IPS-18a (cell line): ENCODE measurements around the gene TRRAP.

Experiments used
- H3K27ac ChIP-seq: one replicate; pipeline ENCODE4 v1.5.1; 2013; ENCODE audit warnings: low read length
- H3K27me3 ChIP-seq: one replicate; pipeline ENCODE4 v1.6.1; 2013; ENCODE audit warnings: mild to moderate bottlenecking, low read length; ENCODE audit not compliant: control insufficient read depth, insufficient read depth
- H3K36me3 ChIP-seq: one replicate; pipeline ENCODE4 v1.6.1; 2013; ENCODE audit warnings: low read depth, low read length; ENCODE audit not compliant: control insufficient read depth
- H3K4me1 ChIP-seq: one replicate; pipeline ENCODE4 v1.6.1; 2013; ENCODE audit warnings: low read depth, low read length; ENCODE audit not compliant: control insufficient read depth
- H3K4me3 ChIP-seq: one replicate; pipeline ENCODE4 v1.5.1; 2013; ENCODE audit warnings: low read length
- H3K9ac ChIP-seq: one replicate; pipeline ENCODE4 v1.6.1; 2013; ENCODE audit warnings: mild to moderate bottlenecking, low read length, moderate library complexity
- H3K9me3 ChIP-seq: one replicate; pipeline ENCODE4 v1.6.1; 2013; ENCODE audit warnings: low read depth, low read length; ENCODE audit not compliant: control insufficient read depth

TRRAP gene

DNA sequence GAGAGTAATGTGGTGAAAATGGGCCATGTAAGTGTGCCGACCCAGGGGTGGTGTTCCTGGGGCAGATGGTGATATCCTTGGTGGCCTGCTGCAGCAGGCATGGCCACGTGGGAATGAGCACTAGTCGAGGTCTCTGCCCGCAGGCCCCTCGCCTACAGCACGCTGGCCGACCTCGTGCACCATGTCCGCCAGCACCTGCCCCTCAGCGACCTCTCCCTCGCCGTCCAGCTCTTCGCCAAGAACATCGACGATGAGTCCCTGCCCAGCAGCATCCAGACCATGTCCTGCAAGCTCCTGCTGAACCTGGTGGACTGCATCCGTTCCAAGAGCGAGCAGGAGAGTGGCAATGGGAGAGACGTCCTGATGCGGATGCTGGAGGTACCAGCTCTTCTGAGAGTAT lies 30.3 kb downstream of the TRRAP start:
- H3K4me3 ChIP-seq = no peak overlapping the region
- no peaks in the 10 kb centered on the region for H3K4me1 ChIP-seq
- no peak overlapping the region for H3K9ac ChIP-seq
- H3K27me3 ChIP-seq = no peaks in the 10 kb centered on the region
- no peak overlapping the region for H3K27ac ChIP-seq
- peaks cover 86% of the 10 kb centered on the region for H3K36me3 ChIP-seq
- no peaks in the 10 kb centered on the region for H3K9me3 ChIP-seq

DNA sequence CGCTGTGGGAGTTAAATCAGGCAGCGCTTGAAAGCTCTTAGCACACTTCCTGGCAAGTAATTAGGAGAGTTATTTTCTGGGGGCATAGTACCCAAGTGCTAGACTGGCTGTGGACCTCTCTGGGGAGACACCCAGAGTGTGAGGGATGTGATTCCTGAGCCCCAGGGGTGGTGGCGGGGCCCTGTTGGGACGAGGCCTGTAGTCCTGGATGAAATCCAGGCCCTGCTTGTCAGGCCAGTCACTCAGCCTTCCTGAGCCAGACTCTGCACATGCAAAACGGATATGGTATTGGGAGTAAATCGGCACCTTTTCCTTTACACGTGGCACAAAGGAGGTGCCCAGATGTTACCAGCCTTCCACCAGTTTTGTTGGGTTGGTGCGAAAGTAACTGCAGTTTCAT lies 31.2 kb downstream of the TRRAP start:
- Histone ChIP-seq H3K36me3 (peaks cover 83% of the 10 kb centered on the region), H3K27ac (no peak overlapping the region)

DNA sequence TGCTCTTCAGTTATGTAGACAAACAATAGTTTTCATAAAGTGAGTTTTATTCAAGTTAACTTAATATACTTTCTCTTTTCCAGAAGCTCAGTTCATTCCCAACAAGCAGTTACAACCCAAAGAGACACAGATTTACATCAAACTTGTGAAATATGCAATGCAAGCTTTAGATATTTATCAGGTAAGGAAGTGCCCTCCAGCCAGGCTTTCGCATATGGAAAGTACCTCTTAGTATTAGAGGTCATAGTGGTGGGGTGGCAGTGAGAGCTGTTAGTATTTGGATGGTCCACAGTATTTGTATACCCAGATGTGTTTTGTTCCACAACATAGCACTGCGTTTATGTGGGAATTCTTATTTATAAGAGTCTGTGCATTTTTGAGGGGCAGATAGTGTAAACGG lies 32.1 kb downstream of the TRRAP start:
- Histone ChIP-seq H3K36me3 (peaks cover 78% of the 10 kb centered on the region), H3K9me3 (no peaks in the 10 kb centered on the region), H3K4me3 (no peak overlapping the region), H3K9ac (no peak overlapping the region), H3K27ac (no peak overlapping the region), H3K27me3 (no peaks in the 10 kb centered on the region), H3K4me1 (no peaks in the 10 kb centered on the region)

More for the DNA sequence above, 31.2 kb downstream of the TRRAP start:
- no peaks in the 10 kb centered on the region for H3K4me1 ChIP-seq
- no peaks in the 10 kb centered on the region for H3K9me3 ChIP-seq
- no peaks in the 10 kb centered on the region for H3K27me3 ChIP-seq
- no peak overlapping the region for H3K4me3 ChIP-seq
- H3K9ac ChIP-seq = no peak overlapping the region

DNA sequence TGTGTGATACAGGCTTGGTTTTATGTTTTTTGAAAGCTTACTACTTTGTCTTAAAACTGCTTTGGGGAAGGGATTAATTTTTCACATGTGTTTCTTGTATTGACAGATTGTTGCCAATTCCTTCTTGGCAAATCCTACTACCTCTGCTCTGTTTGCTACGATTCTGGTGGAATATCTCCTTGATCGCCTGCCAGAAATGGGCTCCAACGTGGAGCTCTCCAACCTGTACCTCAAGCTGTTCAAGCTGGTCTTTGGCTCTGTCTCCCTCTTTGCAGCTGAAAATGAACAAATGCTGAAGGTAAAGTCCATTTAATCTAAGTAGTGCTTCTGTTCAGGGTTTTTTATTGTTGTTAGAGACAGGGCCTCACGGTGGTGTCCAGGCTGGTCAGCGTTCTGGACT lies 33.6 kb downstream of the TRRAP start:
- Histone ChIP-seq H3K9ac (no peak overlapping the region), H3K27me3 (no peaks in the 10 kb centered on the region), H3K36me3 (peaks cover 79% of the 10 kb centered on the region), H3K4me1 (no peaks in the 10 kb centered on the region), H3K4me3 (no peak overlapping the region), H3K9me3 (no peaks in the 10 kb centered on the region), H3K27ac (no peak overlapping the region)

DNA sequence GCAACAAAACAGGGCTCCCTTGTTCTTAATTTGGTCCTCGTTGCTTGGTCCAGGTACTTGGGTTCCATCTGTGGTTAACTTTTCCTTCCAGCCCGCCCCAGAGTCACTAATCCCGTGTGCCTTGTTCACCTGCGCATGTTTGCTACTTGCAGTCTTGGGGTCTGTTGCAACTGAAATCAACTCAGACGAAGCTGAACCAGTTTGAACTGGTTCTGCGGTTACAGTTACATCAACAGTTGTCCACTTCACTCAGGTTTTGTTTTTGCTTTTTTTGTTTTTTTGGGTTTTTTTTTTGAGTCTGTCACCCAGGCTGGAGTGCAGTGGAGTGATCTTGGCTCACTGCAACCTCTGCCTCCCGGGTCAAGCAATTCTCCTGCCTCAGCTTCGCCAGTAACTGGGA lies 34.7 kb downstream of the TRRAP start:
- H3K4me3 ChIP-seq = no peak overlapping the region
- H3K27ac ChIP-seq = no peak overlapping the region
- H3K4me1 ChIP-seq = no peaks in the 10 kb centered on the region
- H3K36me3 ChIP-seq = peaks cover 87% of the 10 kb centered on the region
- no peaks in the 10 kb centered on the region for H3K9me3 ChIP-seq
- H3K9ac ChIP-seq = no peak overlapping the region
- H3K27me3 ChIP-seq = no peaks in the 10 kb centered on the region

DNA sequence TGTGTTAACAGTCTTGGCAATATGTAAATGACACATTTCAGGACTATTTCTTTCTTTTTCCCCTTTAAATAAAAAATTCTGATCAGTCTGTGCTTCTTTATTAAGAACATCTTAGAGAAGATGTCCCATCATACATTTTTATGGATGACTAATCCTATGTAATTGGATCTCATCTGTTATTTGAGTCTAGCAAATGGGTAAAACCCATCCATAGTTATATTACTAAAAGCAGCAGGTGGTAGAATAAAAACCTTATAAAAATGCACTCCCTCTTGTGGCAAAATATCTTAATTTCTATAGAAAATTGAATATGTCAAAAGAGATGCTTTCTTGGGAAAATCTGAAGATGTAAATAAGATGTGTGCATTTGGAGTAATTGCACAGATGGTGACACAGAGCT lies 35.3 kb downstream of the TRRAP start:
- Histone ChIP-seq H3K4me3 (no peak overlapping the region), H3K27me3 (no peaks in the 10 kb centered on the region), H3K27ac (no peak overlapping the region), H3K9me3 (no peaks in the 10 kb centered on the region), H3K36me3 (peaks cover 86% of the 10 kb centered on the region), H3K4me1 (no peaks in the 10 kb centered on the region), H3K9ac (no peak overlapping the region)

DNA sequence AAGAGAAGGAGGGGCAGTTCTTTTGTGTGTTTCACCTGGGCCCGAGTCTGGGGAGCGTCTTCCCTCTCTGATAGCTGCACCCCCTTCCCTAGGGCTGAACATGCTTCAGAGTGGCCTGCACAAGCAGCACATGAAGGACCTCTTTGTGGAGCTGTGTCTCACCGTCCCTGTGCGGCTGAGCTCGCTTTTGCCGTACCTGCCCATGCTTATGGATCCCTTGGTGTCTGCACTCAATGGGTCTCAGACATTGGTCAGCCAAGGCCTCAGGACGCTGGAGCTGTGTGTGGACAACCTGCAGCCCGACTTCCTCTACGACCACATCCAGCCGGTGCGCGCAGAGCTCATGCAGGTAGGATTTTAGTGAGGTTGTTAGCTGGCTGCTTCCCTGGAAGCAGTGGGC lies 39.0 kb downstream of the TRRAP start:
- Histone ChIP-seq H3K36me3 (peaks cover 81% of the 10 kb centered on the region), H3K9ac (no peak overlapping the region), H3K4me3 (no peak overlapping the region), H3K27ac (no peak overlapping the region), H3K9me3 (no peaks in the 10 kb centered on the region), H3K4me1 (no peaks in the 10 kb centered on the region), H3K27me3 (no peaks in the 10 kb centered on the region)

DNA sequence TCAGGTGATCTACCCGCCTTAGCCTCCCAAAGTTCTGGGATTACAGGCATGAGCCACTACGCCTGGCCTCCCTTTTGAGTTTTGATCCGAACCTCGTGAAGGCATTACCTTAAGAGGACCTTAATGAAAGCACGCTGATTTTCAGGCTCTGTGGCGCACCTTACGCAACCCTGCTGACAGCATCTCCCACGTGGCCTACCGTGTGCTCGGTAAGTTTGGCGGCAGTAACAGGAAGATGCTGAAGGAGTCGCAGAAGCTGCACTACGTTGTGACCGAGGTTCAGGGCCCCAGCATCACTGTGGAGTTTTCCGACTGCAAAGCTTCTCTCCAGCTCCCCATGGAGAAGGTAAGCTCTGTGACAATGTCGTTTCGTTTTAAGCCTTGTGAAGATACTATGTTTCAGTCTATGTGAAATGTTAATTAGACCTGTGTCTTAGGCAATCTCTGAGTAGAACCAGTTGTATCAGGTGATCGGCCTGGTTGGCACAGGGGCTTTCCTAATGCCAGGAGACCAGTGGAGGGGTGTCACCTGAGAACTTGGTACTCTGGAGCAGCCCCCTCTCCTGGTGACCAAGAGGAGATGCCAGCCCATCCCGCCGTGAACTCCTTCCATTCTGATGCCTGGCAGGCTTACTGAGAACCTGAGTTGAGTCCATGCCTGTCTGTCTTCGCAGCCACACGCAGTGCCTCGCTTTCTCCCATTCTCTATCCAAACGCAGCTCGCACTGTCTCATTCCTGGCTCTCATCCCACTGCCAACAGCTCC lies 43.5 kb downstream of the TRRAP start:
- Histone ChIP-seq H3K9me3 (no peaks in the 10 kb centered on the region), H3K9ac (no peak overlapping the region), H3K36me3 (peaks cover 83% of the 10 kb centered on the region), H3K27ac (no peak overlapping the region), H3K27me3 (no peaks in the 10 kb centered on the region), H3K4me1 (no peaks in the 10 kb centered on the region), H3K4me3 (no peak overlapping the region)

DNA sequence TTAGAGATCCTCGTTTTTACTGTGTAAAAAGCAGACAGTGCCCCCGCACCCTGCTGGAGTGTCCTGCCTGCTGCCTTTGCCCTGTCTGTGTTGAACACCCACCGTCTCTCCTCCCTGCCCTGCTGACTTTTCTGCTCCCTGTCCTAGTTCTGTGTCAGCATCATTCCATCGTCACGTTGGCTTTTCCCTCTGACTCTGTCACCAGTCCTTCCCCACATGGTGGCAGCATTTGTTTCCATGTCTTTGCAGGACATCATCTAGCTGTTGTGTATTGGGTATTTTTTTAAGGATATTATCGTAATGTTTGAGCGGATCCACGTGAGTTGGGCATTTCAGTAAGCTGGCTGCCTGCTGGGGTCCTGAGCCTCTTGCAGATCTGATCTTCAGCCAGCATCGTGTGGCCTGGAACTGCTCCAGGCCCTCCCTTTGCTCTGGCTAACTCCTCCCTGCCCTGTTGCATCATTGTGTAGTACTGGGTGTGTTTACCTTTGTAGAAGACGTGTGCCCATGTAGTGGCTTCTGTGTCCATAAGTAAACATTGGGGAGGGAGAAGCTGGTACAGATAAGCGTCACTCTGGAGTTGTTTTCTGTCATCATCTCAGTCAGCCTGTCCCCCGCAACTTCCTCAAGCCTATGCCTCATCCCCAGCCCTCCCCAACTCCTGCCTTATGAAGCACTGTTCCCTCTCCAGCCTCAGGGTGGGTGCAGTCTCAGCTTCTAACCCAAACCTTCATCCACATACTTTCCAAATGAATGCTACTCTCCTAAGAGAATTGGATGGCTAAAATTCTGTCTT lies 44.3 kb downstream of the TRRAP start:
- Histone ChIP-seq H3K36me3 (peaks cover 85% of the 10 kb centered on the region), H3K9me3 (no peaks in the 10 kb centered on the region)

DNA sequence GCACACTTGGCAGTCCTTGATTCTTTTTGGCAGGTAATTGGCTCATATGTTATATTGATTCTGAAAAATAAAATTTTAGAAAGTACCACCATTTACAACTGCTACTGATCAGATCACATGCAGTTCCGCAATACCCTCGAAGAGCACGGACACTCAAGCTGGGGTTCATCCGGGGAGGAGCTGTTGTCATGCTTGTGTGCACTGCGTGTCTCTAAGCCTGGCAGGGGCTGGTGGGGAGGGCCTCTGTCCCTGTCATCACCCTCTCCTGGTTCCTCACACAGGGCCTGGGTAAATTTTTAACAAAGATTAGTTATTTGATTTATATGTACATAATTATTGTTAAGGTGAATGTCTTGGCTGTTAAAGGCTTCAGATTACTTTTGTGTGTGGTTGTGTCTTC lies 45.2 kb downstream of the TRRAP start:
- H3K4me1 ChIP-seq = no peaks in the 10 kb centered on the region
- no peak overlapping the region for H3K27ac ChIP-seq
- H3K9me3 ChIP-seq = no peaks in the 10 kb centered on the region
- H3K4me3 ChIP-seq = no peak overlapping the region
- no peaks in the 10 kb centered on the region for H3K27me3 ChIP-seq
- H3K9ac ChIP-seq = no peak overlapping the region
- peaks cover 84% of the 10 kb centered on the region for H3K36me3 ChIP-seq

More for the DNA sequence above, 44.3 kb downstream of the TRRAP start:
- Histone ChIP-seq H3K9ac (no peak overlapping the region), H3K4me3 (no peak overlapping the region), H3K27ac (no peak overlapping the region), H3K27me3 (no peaks in the 10 kb centered on the region), H3K4me1 (no peaks in the 10 kb centered on the region)

DNA sequence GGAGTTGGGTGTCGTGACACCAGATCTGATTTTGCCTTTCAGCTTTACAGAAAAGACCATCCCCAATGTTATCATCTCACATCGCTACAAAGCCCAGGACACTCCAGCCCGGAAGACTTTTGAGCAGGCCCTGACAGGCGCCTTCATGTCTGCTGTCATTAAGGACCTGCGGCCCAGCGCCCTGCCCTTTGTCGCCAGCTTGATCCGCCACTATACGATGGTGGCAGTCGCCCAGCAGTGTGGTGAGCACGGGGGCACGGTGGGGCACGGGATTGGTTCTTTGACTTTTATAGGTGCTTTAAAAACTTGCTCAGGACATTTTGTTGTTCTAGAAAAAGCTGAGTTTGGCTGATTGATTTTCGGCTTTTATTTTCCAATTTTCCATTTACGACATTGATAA lies 48.8 kb downstream of the TRRAP start:
- H3K36me3 ChIP-seq = peaks cover 84% of the 10 kb centered on the region
- no peak overlapping the region for H3K9ac ChIP-seq
- no peak overlapping the region for H3K27ac ChIP-seq
- H3K4me1 ChIP-seq = no peaks in the 10 kb centered on the region
- H3K9me3 ChIP-seq = no peaks in the 10 kb centered on the region
- H3K27me3 ChIP-seq = no peaks in the 10 kb centered on the region
- no peak overlapping the region for H3K4me3 ChIP-seq

DNA sequence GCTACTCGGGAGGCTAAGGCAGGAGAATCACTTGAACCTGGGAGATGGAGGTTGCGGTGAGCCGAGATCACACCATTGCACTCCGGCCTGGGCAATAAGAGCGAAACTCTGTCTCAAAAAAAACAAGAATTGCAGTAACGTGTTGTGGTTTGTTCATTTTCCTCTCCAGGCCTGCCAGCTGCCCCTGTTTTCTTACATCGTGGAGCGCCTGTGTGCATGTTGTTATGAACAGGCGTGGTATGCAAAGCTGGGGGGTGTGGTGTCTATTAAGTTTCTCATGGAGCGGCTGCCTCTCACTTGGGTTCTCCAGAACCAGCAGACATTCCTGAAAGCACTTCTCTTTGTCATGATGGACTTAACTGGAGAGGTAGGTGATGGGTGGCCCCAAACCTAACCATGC lies 52.1 kb downstream of the TRRAP start:
- Histone ChIP-seq H3K27ac (no peak overlapping the region), H3K27me3 (no peaks in the 10 kb centered on the region), H3K9ac (no peak overlapping the region), H3K4me1 (no peaks in the 10 kb centered on the region), H3K36me3 (peaks cover 91% of the 10 kb centered on the region), H3K9me3 (no peaks in the 10 kb centered on the region), H3K4me3 (no peak overlapping the region)
